HepG2 (cell line): ENCODE measurements around the gene RNF182. TPM values are rescaled to one million over a fixed set of nuclear protein-coding genes. Genes with fewer than 3 reads are reported as not detected.
A peak's percentile ranks its signal among the peaks of the same experiment; 100 is the strongest.

ENCODE experiments used
- ATAC-seq: fragments of 200-7000 bp; cut with Tn5 transposase; 3 replicates; pipeline ENCODE4 v1.9.1; 2020; ENCODE audit warnings: mild to moderate bottlenecking, moderate library complexity
- BruUV-seq: library from RNA; stranded (reverse); fragments of 400-500 nt; replicated peaks from 2 replicates; lab custom pipeline; 2021; lab: Mats Ljungman, UMichigan
- CTCF ChIA-PET: fragments of 300-600 bp; formaldehyde crosslinking; extraction: SDS; loops from one replicate; lab custom pipeline; 2021; ENCODE audit warnings: low total read pairs, inconsistent platforms, low intra/inter-chr PET ratio; lab: Yijun Ruan, JAX
- POLR2A ChIA-PET: fragments of 350-600 bp; sonication (Branson Sonifier 250); formaldehyde crosslinking; loops from one replicate; lab custom pipeline; 2020; ENCODE audit warnings: antibody characterized with exemption, inconsistent platforms; lab: Yijun Ruan, JAX
- DNase-seq: peaks from one replicate; pipeline ENCODE4 v3.0.0-alpha.2; 2015; ENCODE audit warnings: low spot score
- FAIRE-seq: peaks from 3 replicates; lab custom pipeline; 2011; peaks lifted over from hg19 to GRCh38; lab: Jason Lieb, UNC
- H2AFZ ChIP-seq: one replicate; pipeline ENCODE4 v1.6.1; 2011; ENCODE audit warnings: low read length, inconsistent platforms
- H3K27ac ChIP-seq: fragments of 300-600 bp; 3 replicates; pipeline ENCODE4 v1.8.0; 2011; ENCODE audit warnings: mixed run types, mild to moderate bottlenecking, mixed read lengths, low read length, inconsistent platforms; ENCODE audit not compliant: insufficient read depth; ENCODE audit errors: extremely low read length
- H3K27me3 ChIP-seq, 2 experiments: fragments of 200-600 bp in 1 of 2; 2 replicates in 1 of 2; 3 replicates in 1 of 2; pipeline versions ENCODE4 v1.6.0 to v1.8.0; 2011; ENCODE audit warnings: low read length in 2 of 2, mild to moderate bottlenecking in 2 of 2, moderate library complexity in 2 of 2, inconsistent platforms in 1 of 2; ENCODE audit not compliant: insufficient read depth in 2 of 2, control insufficient read depth in 1 of 2
- H3K36me3 ChIP-seq, 2 experiments: fragments of 200-600 bp in 1 of 2; replicated peaks in 1 of 2; 2 replicates in 1 of 2; 3 replicates in 1 of 2; pipeline versions ENCODE4 v1.5.1 to v1.8.0; 2011; ENCODE audit warnings: low read length in 2 of 2, inconsistent platforms in 1 of 2; ENCODE audit not compliant: insufficient read depth in 2 of 2, control insufficient read depth in 1 of 2
- H3K4me1 ChIP-seq: 2 replicates; pipeline ENCODE4 v1.5.1; 2012; ENCODE audit warnings: low read length, inconsistent platforms; ENCODE audit not compliant: insufficient read depth
- H3K4me2 ChIP-seq: 2 replicates; pipeline ENCODE4 v1.6.0; 2011; ENCODE audit warnings: low read depth, low read length, inconsistent platforms
- H3K4me3 ChIP-seq, 3 experiments: fragments of 200-600 bp in 1 of 3; sonication (generic), shearing (Covaris generic) in 1 of 3; replicated peaks in 1 of 3; 2 replicates each; pipeline ENCODE4 v1.5.1; 2011 to 2016; ENCODE audit warnings: low read length in 3 of 3, inconsistent platforms in 2 of 3, low read depth in 2 of 3, mild to moderate bottlenecking in 2 of 3, control low read depth in 1 of 3, mixed read lengths in 1 of 3; ENCODE audit not compliant: insufficient read depth in 1 of 3
- H3K79me2 ChIP-seq: one replicate; pipeline ENCODE4 v1.6.1; 2011; ENCODE audit warnings: low read length, inconsistent platforms; ENCODE audit not compliant: insufficient read depth
- H3K9ac ChIP-seq: 2 replicates; pipeline ENCODE4 v1.6.0; 2011; ENCODE audit warnings: mild to moderate bottlenecking, low read depth, low read length, inconsistent platforms; ENCODE audit not compliant: insufficient read depth
- H3K9me3 ChIP-seq: 2 replicates; pipeline ENCODE4 v1.5.1; 2012; ENCODE audit warnings: mild to moderate bottlenecking, low read length
- H4K20me1 ChIP-seq: 2 replicates; pipeline ENCODE4 v1.6.0; 2011; ENCODE audit warnings: inconsistent platforms, mild to moderate bottlenecking, low read length, moderate library complexity; ENCODE audit not compliant: insufficient read depth
- CEBPB ChIP-seq: IDR thresholded peaks from 2 replicates; pipeline ENCODE4 v1.6.1; 2011; ENCODE audit warnings: low read depth, low read length, improper control_type of control experiment, borderline replicate concordance
- CREB1 ChIP-seq, 2 experiments: fragments of 450-650 bp in 1 of 2; IDR thresholded peaks; 2 replicates each; pipeline ENCODE4 v1.6.1; 2016 to 2017; ENCODE audit warnings: control low read depth in 1 of 2, mild to moderate bottlenecking in 1 of 2, missing compliant biosample characterization in 1 of 2, missing genetic modification characterization in 1 of 2
- GATA4 ChIP-seq: sonication (generic); IDR thresholded peaks from 2 replicates; pipeline ENCODE4 v1.6.1; 2016; ENCODE audit warnings: antibody characterized with exemption, low read depth, borderline replicate concordance
- KLF11 ChIP-seq: IDR thresholded peaks from 2 replicates; pipeline ENCODE4 v1.6.1; 2016; ENCODE audit warnings: missing compliant biosample characterization
- MXD1 ChIP-seq: sonication (generic); formaldehyde crosslinking; IDR thresholded peaks from 2 replicates; pipeline ENCODE4 v1.4.0; 2020; ENCODE audit warnings: mild to moderate bottlenecking, missing genetic modification reagents
- MXD4 ChIP-seq: IDR thresholded peaks from 2 replicates; pipeline ENCODE4 v1.6.1; 2016; ENCODE audit warnings: mild to moderate bottlenecking, missing biosample characterization, missing genetic modification reagents
- THYN1 ChIP-seq: sonication (generic); formaldehyde crosslinking; IDR thresholded peaks from 2 replicates; pipeline ENCODE4 v1.8.1; 2023; ENCODE audit warnings: low read depth, mild to moderate bottlenecking, moderate library complexity, missing genetic modification reagents, borderline replicate concordance
- YEATS2 ChIP-seq: sonication (generic); formaldehyde crosslinking; IDR thresholded peaks from 2 replicates; pipeline ENCODE4 v1.4.0; 2020; ENCODE audit warnings: missing genetic modification reagents, borderline replicate concordance
- ZFY ChIP-seq: sonication (generic); formaldehyde crosslinking; IDR thresholded peaks from 2 replicates; pipeline ENCODE4 v1.4.0; 2020; ENCODE audit warnings: missing genetic modification reagents
- ZNF136 ChIP-seq: sonication (generic); formaldehyde crosslinking; IDR thresholded peaks from 2 replicates; pipeline ENCODE4 v1.8.1; 2022; ENCODE audit warnings: low read depth, mild to moderate bottlenecking, moderate library complexity, missing genetic modification reagents
- ZNF143 ChIP-seq: sonication (generic); formaldehyde crosslinking; IDR thresholded peaks from 2 replicates; pipeline ENCODE4 v1.4.0; 2020; ENCODE audit warnings: missing genetic modification reagents
- ZNF253 ChIP-seq: sonication (generic); formaldehyde crosslinking; IDR thresholded peaks from 2 replicates; pipeline ENCODE4 v1.8.0; 2022; ENCODE audit warnings: mild to moderate bottlenecking, missing genetic modification reagents, borderline replicate concordance
- ZNF343 ChIP-seq: sonication (generic); formaldehyde crosslinking; IDR thresholded peaks from 2 replicates; pipeline ENCODE4 v1.4.0; 2020; ENCODE audit warnings: mild to moderate bottlenecking, missing genetic modification reagents
- WGBS: methylation state at CpG from one replicate; pipeline ENCODE4 v1.1.6; 2017; ENCODE audit warnings: low lambda C conversion rate; 5-methylcytosine and 5-hydroxymethylcytosine counted together
- in situ Hi-C: cut with HindIII; loops from 2 replicates; pipeline ENCODE4 v1.10.0; 2017; ENCODE audit warnings: low pct_unique_long_range_greater_than_20kb; ENCODE audit not compliant: extremely low pct_ligation_motif_present
- intact Hi-C: fragments of 100-400 bp; cut with micrococcal nuclease; formaldehyde crosslinking; loops from one replicate; pipeline ENCODE4 v1.10.0; 2022; ENCODE audit not compliant: unreplicated experiment
- polyA plus RNA-seq, 8 experiments: library from polyadenylated mRNA; depleted of rRNA in 3 of 8; stranded (reverse) in 7 of 8; unstranded in 1 of 8; fragments of >200 nt; fragmentation: Illumina TruSeq in 4 of 8; extraction: Trizol in 4 of 8; gene quantifications; 2 replicates each; pipeline versions ENCODE4 v1.2.1 to v1.2.3, GENCODE V29; 2011 to 2016; ENCODE audit warnings: low read depth in 4 of 8, missing spikeins in 1 of 8, mixed read lengths in 1 of 8; ENCODE audit not compliant: insufficient read depth in 1 of 8
- total RNA-seq, 5 experiments: library from RNA; depleted of rRNA; stranded (reverse); fragments of >200 nt; fragmentation: Illumina TruSeq; extraction: Trizol; gene quantifications; 2 replicates each; pipeline ENCODE4 v1.2.3, GENCODE V29; 2016; ENCODE audit warnings: low read depth in 1 of 5

RNF182 gene
- total and polyA plus RNA-seq, 2 of the 13 experiments (the other 11 are each of a cell fraction or from before 2014, with no cell fraction given) = not detected

GRCh38 chr6:13991393-13991792, 66.6 kb downstream of the RNF182 start (continued):
- TF ChIP-seq YEATS2 (CRISPR knock-in tag) (no peak), ZNF136 (CRISPR knock-in tag) (no peak), ZNF143 (no peak), MXD1 (CRISPR knock-in tag) (no peak), ZNF253 (CRISPR knock-in tag) (no peak), KLF11 (CRISPR knock-in tag) (no peak), ZFY (CRISPR knock-in tag) (no peak), ZNF343 (CRISPR knock-in tag) (no peak)
- TF ChIP-seq, all 625 proteins: peak for 0

- Histone ChIP-seq H3K9ac (no peak overlapping the region), H3K36me3 (no peaks in the 10 kb centered on the region), H3K4me2 (no peak overlapping the region), H3K9me3 (no peaks in the 10 kb centered on the region), H3K27me3 (peaks cover 0 to 19% of the 10 kb centered on the region in 2 experiments; a peak in 3 of 5 replicates), H3K4me3 (no peak overlapping the region), H4K20me1 (no peaks in the 10 kb centered on the region), H3K27ac (no peak overlapping the region), H3K79me2 (no peaks in the 10 kb centered on the region), H2AFZ (no peak overlapping the region), H3K4me1 (no peaks in the 10 kb centered on the region)
- TF ChIP-seq THYN1 (no peak), MXD4 (CRISPR knock-in tag) (no peak), GATA4 (no peak), CEBPB (0 out of 2 replicates have a peak, but pooled peaks have one; percentile 14), CREB1 (IDR thresholded peaks at IDR 0.05) (peak; percentile 45; the same call in 1 of the 2 replicates), CREB1 (CRISPR knock-in tag; IDR thresholded peaks at IDR 0.05) (no peak)
- FAIRE-seq = no peak
- 9% methylated on average over 5 of the region's 5 CpGs for WGBS
- intact Hi-C loops = no loop called here
- no peak for DNase-seq
- in situ Hi-C loops = no loop called here
- BruUV-seq = no TSS peak
- ATAC-seq = no peak
- ChIA-PET POLR2A (no interaction called here), CTCF (no interaction called here)
Observed at GRCh38 chr6:13992417-13993055, 67.8 kb downstream of the RNF182 start.
